ENCODE measurements around the gene PLPP3. TPM values are rescaled to one million over a fixed set of nuclear protein-coding genes. Genes with fewer than 3 reads are reported as not detected.
"Not testable (repeated sequence)": the region's sequence is repeated elsewhere in the genome, so short reads cannot be mapped to it uniquely, and the experiment has no call there.

The PLPP3 gene
- under 1 TPM; 0.22 to 0.24 TPM for total RNA-seq
- polyA plus RNA-seq, result not detected

GRCh38 chr1:56578963-56579875 is at the start of gene PLPP3:
Gene PLPP3 (minus strand): TSS chr1:56579563. CDS start chr1:56579016, 547 bp downstream.
- Histone ChIP-seq H3K4me1 (ENCODE audit: insufficient read depth, low read length) (no peaks in the 10 kb centered on the region), H3K27ac (ENCODE audit: low read depth, low read length) (no peak within 1 kb of the TSS), H3K27me3 (ENCODE audit: insufficient read depth, low read length, poor library complexity, severe bottlenecking) (peaks cover 10% of the 10 kb centered on the region), H3K9me3 (ENCODE audit: low read length) (no peaks in the 10 kb centered on the region), H3K4me3 (ENCODE audit: low read length) (no peak within 1 kb of the TSS), H3K36me3 (ENCODE audit: insufficient read depth, low read length) (no peaks in the 10 kb centered on the region)
- Mint-ChIP-seq H3K4me1 (peaks cover 0 to 8% (median 0%) of the 10 kb centered on the region in 3 donors), H3K36me3 (no peaks in the 10 kb centered on the region), H3K4me3 (peak within 1 kb of the TSS in 3 of 7 donors; percentile 9 to 43 (median 42)), H3K27ac (no peak within 1 kb of the TSS), H3K9me3 (peaks cover 0 to 1% (median 0%) of the 10 kb centered on the region in 5 donors), H3K27me3 (peaks cover 35 to 57% of the 10 kb centered on the region in 2 donors)
- CTCF ChIA-PET, result no interaction called here
- POLR2A ChIA-PET, result no interaction called here
- no peak for DNase-seq

GRCh38 chr1:56627636-56628039 is 48.3 kb upstream of the PLPP3 start:
- ChIA-PET POLR2A (no interaction called here), CTCF (no interaction called here)
- H3K27ac Mint-ChIP-seq, result no peak overlapping the region

GRCh38 chr1:56627019-56627635 is 47.8 kb upstream of the PLPP3 start:
- Mint-ChIP-seq H3K9me3 (peaks cover 0 to 5% (median 0%) of the 10 kb centered on the region in 5 donors), H3K36me3 (no peaks in the 10 kb centered on the region), H3K4me3 (no peak overlapping the region), H3K27me3 (peaks cover 0 to 2% of the 10 kb centered on the region in 2 donors), H3K4me1 (no peaks in the 10 kb centered on the region), H3K27ac (no peak overlapping the region)
- no peaks in the 10 kb centered on the region for H3K27me3 ChIP-seq (ENCODE audit: insufficient read depth, low read length, poor library complexity, severe bottlenecking)
- H3K27ac ChIP-seq (ENCODE audit: low read depth, low read length), result no peak overlapping the region
- no peaks in the 10 kb centered on the region for H3K36me3 ChIP-seq (ENCODE audit: insufficient read depth, low read length)
- no peaks in the 10 kb centered on the region for H3K4me1 ChIP-seq (ENCODE audit: insufficient read depth, low read length)
- POLR2A ChIA-PET, result no interaction called here
- DNase-seq, result no peak
- H3K9me3 ChIP-seq (ENCODE audit: low read length), result no peaks in the 10 kb centered on the region
- H3K4me3 ChIP-seq (ENCODE audit: low read length), result no peak overlapping the region
- CTCF ChIA-PET, result no interaction called here

More at GRCh38 chr1:56627636-56628039, 48.3 kb upstream of the PLPP3 start:
- Histone ChIP-seq H3K27ac (ENCODE audit: low read depth, low read length) (no peak overlapping the region), H3K27me3 (ENCODE audit: insufficient read depth, low read length, poor library complexity, severe bottlenecking) (no peaks in the 10 kb centered on the region), H3K9me3 (ENCODE audit: low read length) (no peaks in the 10 kb centered on the region), H3K4me1 (ENCODE audit: insufficient read depth, low read length) (no peaks in the 10 kb centered on the region), H3K4me3 (ENCODE audit: low read length) (no peak overlapping the region), H3K36me3 (ENCODE audit: insufficient read depth, low read length) (no peaks in the 10 kb centered on the region)
- peaks cover 0 to 2% of the 10 kb centered on the region in 2 donors for H3K27me3 Mint-ChIP-seq
- no peaks in the 10 kb centered on the region for H3K4me1 Mint-ChIP-seq
- no peak for DNase-seq
- H3K4me3 Mint-ChIP-seq, result no peak overlapping the region
- peaks cover 0 to 7% (median 0%) of the 10 kb centered on the region in 5 donors for H3K9me3 Mint-ChIP-seq
- no peaks in the 10 kb centered on the region for H3K36me3 Mint-ChIP-seq

- no peaks in the 10 kb centered on the region for H3K4me1 ChIP-seq (ENCODE audit: insufficient read depth, low read length)
- H3K9me3 ChIP-seq (ENCODE audit: low read length), result no peaks in the 10 kb centered on the region
- H3K27ac Mint-ChIP-seq, result no peak overlapping the region
- H3K4me3 ChIP-seq (ENCODE audit: low read length), result no peak overlapping the region
- no peaks in the 10 kb centered on the region for H3K27me3 ChIP-seq (ENCODE audit: insufficient read depth, low read length, poor library complexity, severe bottlenecking)
- peaks cover 0 to 5% (median 0%) of the 10 kb centered on the region in 5 donors for H3K9me3 Mint-ChIP-seq
- no peaks in the 10 kb centered on the region for H3K36me3 ChIP-seq (ENCODE audit: insufficient read depth, low read length)
- H3K27me3 Mint-ChIP-seq, result peaks cover 0 to 2% of the 10 kb centered on the region in 2 donors
- ChIA-PET POLR2A (no interaction called here), CTCF (no interaction called here)
- DNase-seq, result no peak
- no peak overlapping the region for H3K4me3 Mint-ChIP-seq
- no peak overlapping the region for H3K27ac ChIP-seq (ENCODE audit: low read depth, low read length)
- H3K36me3 Mint-ChIP-seq, result no peaks in the 10 kb centered on the region
- H3K4me1 Mint-ChIP-seq, result no peaks in the 10 kb centered on the region
These were observed 47.2 kb upstream of the PLPP3 start for GRCh38 chr1:56626546-56626945.

DNA sequence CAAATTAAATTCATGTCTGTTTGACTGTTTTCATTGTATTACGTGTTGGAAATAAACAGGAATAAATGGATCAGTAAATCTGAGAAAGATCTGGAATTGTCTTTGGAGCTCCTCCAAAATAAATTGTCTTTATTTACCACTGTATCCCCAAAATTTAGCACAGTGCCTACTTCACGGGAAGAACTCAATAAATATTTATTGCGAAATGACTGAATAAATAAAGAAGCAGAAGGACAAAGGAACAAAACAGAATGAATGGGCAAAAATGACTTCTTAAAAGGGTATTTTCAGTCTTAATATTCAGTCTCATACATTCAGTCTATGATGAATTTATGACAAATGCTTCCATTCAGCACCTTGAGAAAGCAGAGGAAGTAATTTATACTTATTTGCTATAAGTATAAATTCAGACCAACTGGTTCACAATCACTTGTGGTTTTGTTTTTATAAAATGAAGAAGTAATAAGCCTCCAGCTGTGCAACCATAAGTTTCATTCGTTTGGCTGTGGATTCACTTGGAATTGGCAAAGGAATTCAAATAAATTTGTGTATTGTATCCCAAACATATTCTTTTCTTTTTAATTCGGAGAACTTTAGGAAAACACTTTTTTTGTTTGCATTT is 46.6 kb upstream of the PLPP3 start:
- Mint-ChIP-seq H3K4me1 (no peaks in the 10 kb centered on the region), H3K27ac (no peak overlapping the region), H3K27me3 (peaks cover 0 to 2% of the 10 kb centered on the region in 2 donors), H3K36me3 (no peaks in the 10 kb centered on the region), H3K9me3 (peaks cover 0 to 5% (median 0%) of the 10 kb centered on the region in 5 donors), H3K4me3 (no peak overlapping the region)
- CTCF ChIA-PET, result no interaction called here
- POLR2A ChIA-PET, result no interaction called here
- Histone ChIP-seq H3K27me3 (ENCODE audit: insufficient read depth, low read length, poor library complexity, severe bottlenecking) (no peaks in the 10 kb centered on the region), H3K27ac (ENCODE audit: low read depth, low read length) (no peak overlapping the region), H3K36me3 (ENCODE audit: insufficient read depth, low read length) (no peaks in the 10 kb centered on the region), H3K4me3 (ENCODE audit: low read length) (no peak overlapping the region), H3K4me1 (ENCODE audit: insufficient read depth, low read length) (no peaks in the 10 kb centered on the region), H3K9me3 (ENCODE audit: low read length) (no peaks in the 10 kb centered on the region)
- DNase-seq, result no peak

DNA sequence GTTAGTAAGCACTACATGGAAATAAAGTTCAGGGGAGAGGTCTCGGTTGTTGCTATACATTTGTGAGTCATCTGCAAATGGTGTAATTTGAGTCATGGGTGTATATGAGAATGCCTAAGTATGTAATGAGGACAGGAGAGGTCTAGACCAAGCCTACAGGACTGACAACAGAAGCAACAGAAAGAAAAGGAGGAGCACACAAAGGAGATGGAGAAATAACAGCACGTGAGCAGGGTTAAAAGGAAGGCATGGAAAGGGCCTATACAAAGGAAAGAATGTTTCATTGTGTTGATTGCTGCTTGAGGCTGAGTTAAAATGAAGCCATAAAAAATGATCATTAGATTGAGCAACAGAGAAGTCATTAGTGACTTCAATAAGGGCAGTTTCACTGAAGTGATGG is 37.8 kb upstream of the PLPP3 start:
- ChIA-PET POLR2A (no interaction called here), CTCF (no interaction called here)
- H3K9me3 ChIP-seq (ENCODE audit: low read length), result no peaks in the 10 kb centered on the region
- Mint-ChIP-seq H3K27me3 (no peaks in the 10 kb centered on the region), H3K9me3 (peaks cover under 1 to 10% (median 7%) of the 10 kb centered on the region in 5 donors), H3K4me1 (no peaks in the 10 kb centered on the region), H3K36me3 (no peaks in the 10 kb centered on the region), H3K4me3 (no peak overlapping the region), H3K27ac (no peak overlapping the region)
- no peak for DNase-seq
- H3K27ac ChIP-seq (ENCODE audit: low read depth, low read length), result no peak overlapping the region
- no peaks in the 10 kb centered on the region for H3K36me3 ChIP-seq (ENCODE audit: insufficient read depth, low read length)
- no peaks in the 10 kb centered on the region for H3K4me1 ChIP-seq (ENCODE audit: insufficient read depth, low read length)
- no peak overlapping the region for H3K4me3 ChIP-seq (ENCODE audit: low read length)
- no peaks in the 10 kb centered on the region for H3K27me3 ChIP-seq (ENCODE audit: insufficient read depth, low read length, poor library complexity, severe bottlenecking)

- H3K4me3 Mint-ChIP-seq; H3K9me3 ChIP-seq (ENCODE audit: low read length); H3K27me3 Mint-ChIP-seq; H3K36me3 Mint-ChIP-seq; H3K27ac ChIP-seq (ENCODE audit: low read depth, low read length); H3K36me3 ChIP-seq (ENCODE audit: insufficient read depth, low read length); POLR2A ChIA-PET; H3K27ac Mint-ChIP-seq; H3K27me3 ChIP-seq (ENCODE audit: insufficient read depth, low read length, poor library complexity, severe bottlenecking); CTCF ChIA-PET; H3K4me1 Mint-ChIP-seq; H3K4me1 ChIP-seq (ENCODE audit: insufficient read depth, low read length); DNase-seq; H3K4me3 ChIP-seq (ENCODE audit: low read length): not testable (repeated sequence)
- H3K9me3 Mint-ChIP-seq, result peaks cover 3 to 16% (median 11%) of the 10 kb centered on the region in 5 donors
These were observed 31.4 kb upstream of the PLPP3 start for GRCh38 chr1:56610770-56611169.

DNA sequence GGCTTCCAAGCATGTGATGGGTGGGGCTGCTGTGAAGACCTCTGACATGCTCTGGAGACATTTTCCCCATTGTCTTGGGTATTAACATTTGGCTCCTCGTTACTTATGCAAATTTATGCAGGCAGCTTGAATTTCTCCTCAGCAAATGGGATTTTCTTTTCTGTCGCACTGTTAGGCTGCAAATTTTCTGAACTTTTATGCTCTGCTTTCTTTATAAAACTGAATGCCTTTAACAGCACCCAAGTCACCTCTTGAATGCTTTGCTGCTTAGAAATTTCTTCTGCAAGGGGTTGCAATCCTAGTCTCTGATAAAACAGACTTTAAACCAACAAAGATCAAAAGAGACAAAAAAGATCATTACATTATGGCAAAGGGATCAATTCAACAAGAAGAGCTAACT is 30.7 kb upstream of the PLPP3 start:
- H3K27ac ChIP-seq (ENCODE audit: low read depth, low read length); H3K36me3 Mint-ChIP-seq; POLR2A ChIA-PET; H3K4me1 ChIP-seq (ENCODE audit: insufficient read depth, low read length); DNase-seq; H3K27me3 Mint-ChIP-seq; H3K27ac Mint-ChIP-seq; H3K4me3 Mint-ChIP-seq; H3K4me3 ChIP-seq (ENCODE audit: low read length); H3K4me1 Mint-ChIP-seq; H3K36me3 ChIP-seq (ENCODE audit: insufficient read depth, low read length); H3K9me3 ChIP-seq (ENCODE audit: low read length); H3K27me3 ChIP-seq (ENCODE audit: insufficient read depth, low read length, poor library complexity, severe bottlenecking); CTCF ChIA-PET: not testable (repeated sequence)
- H3K9me3 Mint-ChIP-seq, result peaks cover 3 to 16% (median 11%) of the 10 kb centered on the region in 5 donors

Data from CD8-positive, alpha-beta memory T cell (primary cell).